HG03575 (cell line): ENCODE measurements around the gene PCBP3.

ENCODE experiments used
- ATAC-seq: cut with Tn5 transposase; IDR thresholded peaks from one replicate; pipeline ENCODE4 v1.9.1; 2021; ENCODE audit not compliant: unreplicated experiment, insufficient number of reproducible peaks, low FRiP score; ENCODE audit errors: extremely low read depth

The PCBP3 gene

GRCh38 chr21:45631540-45631939 is 12.0 kb upstream of the PCBP3 start:
- ATAC-seq = no peak

GRCh38 chr21:45632160-45632559 is 11.4 kb upstream of the PCBP3 start:
- no peak for ATAC-seq

- ATAC-seq = no peak
Observed at GRCh38 chr21:45632637-45633251, 10.8 kb upstream of the PCBP3 start.

- ATAC-seq = no peak
Observed at GRCh38 chr21:45634511-45635183, 8.9 kb upstream of the PCBP3 start.

GRCh38 chr21:45635271-45636151 is 8.0 kb upstream of the PCBP3 start:
- no peak for ATAC-seq

GRCh38 chr21:45636459-45636858 is 7.1 kb upstream of the PCBP3 start:
- ATAC-seq = no peak

GRCh38 chr21:45636951-45637646 is 6.4 kb upstream of the PCBP3 start:
- no peak for ATAC-seq

GRCh38 chr21:45637883-45638282 is 5.6 kb upstream of the PCBP3 start:
- ATAC-seq = no peak

- ATAC-seq = no peak
Observed at GRCh38 chr21:45638707-45639106, 4.8 kb upstream of the PCBP3 start.

GRCh38 chr21:45639206-45640000 is 4.1 kb upstream of the PCBP3 start:
- ATAC-seq = no peak

GRCh38 chr21:45640001-45640887 is 3.3 kb upstream of the PCBP3 start:
- no peak for ATAC-seq

GRCh38 chr21:45640888-45641479 is 2.5 kb upstream of the PCBP3 start:
- ATAC-seq = no peak

GRCh38 chr21:45641480-45642035 is 2.0 kb upstream of the PCBP3 start:
- ATAC-seq = no peak

GRCh38 chr21:45642122-45642813 is 1.3 kb upstream of the PCBP3 start:
- ATAC-seq = no peak

GRCh38 chr21:45644041-45644906 is 749 bp downstream of the PCBP3 start:
- ATAC-seq = no peak

- ATAC-seq = no peak
Observed at GRCh38 chr21:45651921-45652320, 8.4 kb downstream of the PCBP3 start.
